NCI-H510A treated with DMSO at 0.1 percent for 48 hours (cell line): ENCODE results near the gene SPIRE1.
A peak's percentile ranks its signal among the peaks of the same experiment; 100 is the strongest.

ENCODE experiments used
- DNase-seq: peaks from one replicate; lab custom pipeline; 2025; lab: John Stamatoyannopoulos, UW

SPIRE1 gene

GRCh38 chr18:12443551-12443950 is 214.4 kb downstream of the SPIRE1 start:
- no peak for DNase-seq

DNA sequence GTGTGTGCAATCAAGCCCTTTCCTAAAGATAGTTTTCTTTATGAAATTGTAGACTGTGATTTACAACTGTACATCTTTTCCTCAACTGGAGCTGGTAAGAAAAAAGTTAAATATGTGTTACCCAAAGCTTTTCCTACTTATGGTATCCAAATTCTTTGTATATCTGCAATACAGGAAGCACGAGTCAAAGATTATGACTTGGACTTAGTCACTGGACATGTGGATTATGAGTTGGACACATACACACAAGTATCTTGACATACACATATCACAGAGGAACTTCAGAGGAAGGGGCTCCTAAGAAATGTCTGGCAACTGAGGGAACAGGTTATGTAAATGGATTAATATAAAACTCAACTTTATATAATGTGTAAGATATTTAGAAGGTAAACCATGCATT is 215.0 kb downstream of the SPIRE1 start:
- DNase-seq = no peak

- DNase-seq = no peak
Measured at GRCh38 chr18:12441475-12442034, 216.4 kb downstream of the SPIRE1 start.

DNA sequence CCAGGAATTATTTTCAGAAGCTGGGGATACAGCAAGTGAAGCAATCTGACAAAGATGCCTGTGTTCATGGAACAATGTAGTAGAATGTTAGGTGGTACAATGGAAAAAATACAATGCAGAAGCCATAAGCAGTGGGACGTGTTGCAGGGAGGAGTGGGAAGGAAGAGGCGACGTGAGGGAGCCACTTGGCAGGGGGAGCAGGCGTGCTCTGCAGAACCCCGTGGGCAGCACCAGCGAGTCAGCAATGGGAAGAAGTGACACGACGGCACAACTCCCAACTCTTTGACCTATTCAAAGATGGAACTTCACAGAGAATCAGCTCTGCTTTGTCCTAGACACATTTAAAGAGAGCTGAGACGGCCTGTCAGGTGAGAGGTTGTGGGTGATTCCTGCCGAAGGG is 219.7 kb downstream of the SPIRE1 start:
- no peak for DNase-seq

DNA sequence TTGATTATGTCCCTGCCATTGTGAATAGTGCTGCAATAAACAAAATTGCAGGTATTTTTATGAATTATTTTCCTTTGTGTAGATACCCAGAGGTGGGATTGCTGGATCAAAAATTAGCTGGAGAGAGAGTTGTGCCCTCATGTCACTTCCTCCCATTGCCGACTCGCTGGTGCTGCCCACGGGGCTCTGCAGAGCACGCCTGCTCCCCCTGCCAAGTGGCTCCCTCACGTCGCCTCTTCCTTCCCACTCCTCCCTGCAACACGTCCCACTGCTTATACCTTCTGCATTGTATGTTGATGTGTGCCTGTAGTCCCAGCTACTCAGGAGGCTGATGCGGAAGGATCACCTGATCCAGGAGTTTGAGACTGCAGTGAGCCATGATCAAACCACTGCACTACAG is 222.0 kb downstream of the SPIRE1 start:
- no peak for DNase-seq

GRCh38 chr18:12434541-12434929 is 223.4 kb downstream of the SPIRE1 start:
- DNase-seq = no peak

GRCh38 chr18:12433829-12434540 is 223.9 kb downstream of the SPIRE1 start:
- no peak for DNase-seq

DNA sequence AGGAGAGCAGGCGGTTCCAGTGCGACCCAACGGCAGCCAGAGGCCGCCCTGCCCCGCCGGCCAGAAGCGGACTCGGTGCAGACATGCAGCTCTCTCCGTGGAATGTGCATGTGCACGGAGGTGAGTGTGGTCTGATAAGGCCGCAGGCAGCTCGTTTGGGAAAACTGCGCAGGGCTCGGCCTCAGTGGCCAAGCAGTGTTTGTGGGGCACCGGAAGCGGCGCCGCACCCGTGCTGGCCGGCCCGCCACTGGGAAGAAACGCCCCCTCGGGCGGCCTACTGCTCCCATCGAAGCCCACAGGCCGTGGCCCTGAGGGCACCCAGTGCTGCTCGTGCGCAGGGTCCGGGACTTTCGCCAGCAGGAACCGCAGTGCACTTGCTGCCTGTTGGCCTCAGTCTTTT is 225.0 kb downstream of the SPIRE1 start:
- no peak for DNase-seq

GRCh38 chr18:12432196-12432595 is 225.7 kb downstream of the SPIRE1 start:
- no peak for DNase-seq

DNA sequence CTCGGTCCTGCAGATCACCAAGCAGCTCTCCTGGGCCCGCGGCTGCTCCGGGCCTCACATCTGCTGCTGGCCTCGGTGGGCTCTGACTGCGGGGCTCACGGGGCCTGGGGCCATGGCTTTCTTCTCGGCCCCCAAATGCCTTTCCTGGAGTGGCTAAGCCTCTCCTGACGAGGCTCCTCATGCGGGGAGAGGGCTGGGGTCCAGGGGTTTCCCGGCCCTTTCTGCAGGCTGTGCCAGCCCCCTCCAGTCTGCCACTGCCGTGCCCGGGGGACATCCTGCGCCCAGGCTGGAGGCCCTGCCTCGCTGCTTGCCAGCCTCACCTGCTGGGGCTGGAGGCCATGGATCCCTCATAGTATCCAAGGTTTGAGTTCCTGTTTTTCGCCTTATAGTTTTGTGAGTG is 226.3 kb downstream of the SPIRE1 start:
- no peak for DNase-seq

DNA sequence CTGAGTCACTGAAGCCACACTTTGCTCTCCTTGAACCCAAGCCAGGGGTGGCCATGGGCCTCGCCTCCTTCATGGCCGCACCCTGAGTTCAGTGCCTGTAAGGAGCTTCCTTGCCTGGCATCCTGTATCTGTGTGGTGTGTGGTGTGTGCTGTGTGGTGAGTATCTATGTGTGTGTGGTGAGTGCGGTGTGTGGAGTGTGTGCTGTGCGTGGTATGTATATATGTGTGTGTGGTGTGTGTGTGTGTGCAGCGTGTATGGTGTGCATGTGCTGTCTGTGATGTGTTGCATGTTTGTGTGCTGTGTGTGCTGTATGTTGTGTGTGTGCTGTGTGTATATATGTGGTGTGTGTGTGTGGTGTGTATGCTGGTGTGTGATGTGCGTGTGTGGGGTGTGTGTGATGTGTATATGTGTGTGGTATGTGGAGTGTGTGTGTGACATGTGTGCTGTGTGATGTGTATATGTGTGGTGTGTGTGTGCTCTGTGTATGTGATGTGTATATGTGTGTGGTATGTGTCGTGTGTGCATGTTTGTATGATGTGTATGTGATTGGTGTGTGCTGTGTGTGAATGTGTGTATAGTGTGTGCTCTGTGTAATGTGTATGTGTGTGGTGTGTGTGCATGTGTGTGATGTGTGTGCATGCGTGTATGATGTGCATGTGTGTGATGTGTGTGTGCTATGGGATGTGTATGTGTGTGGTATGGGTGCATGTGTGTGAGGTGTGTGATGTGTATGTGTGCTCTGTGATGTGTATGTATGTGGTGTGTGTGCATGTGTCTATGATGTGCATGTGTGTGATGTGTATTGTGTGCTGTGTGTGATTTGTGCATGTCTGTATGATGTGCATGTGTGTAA is 227.5 kb downstream of the SPIRE1 start:
- DNase-seq = no peak

DNA sequence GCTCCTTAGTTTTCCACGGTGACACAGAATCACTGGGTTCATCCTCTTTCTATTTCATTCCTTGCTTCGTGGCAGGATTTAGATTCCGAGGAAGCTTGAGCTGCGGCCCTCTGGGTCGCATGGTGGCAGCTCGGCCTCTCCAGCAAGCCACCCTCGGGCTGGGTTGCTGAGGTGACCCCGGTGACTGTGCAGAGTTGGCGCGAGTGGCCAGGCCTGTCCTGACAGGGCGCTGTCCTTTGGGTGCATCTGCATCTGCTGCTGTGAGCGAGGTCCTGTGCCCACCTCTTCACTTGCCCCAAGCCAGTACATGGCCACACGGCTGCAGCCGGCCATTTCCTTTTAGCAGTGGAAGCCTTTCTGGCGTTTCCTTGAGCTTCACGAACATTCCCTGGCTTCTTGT is 228.4 kb downstream of the SPIRE1 start:
- DNase-seq = no peak

DNA sequence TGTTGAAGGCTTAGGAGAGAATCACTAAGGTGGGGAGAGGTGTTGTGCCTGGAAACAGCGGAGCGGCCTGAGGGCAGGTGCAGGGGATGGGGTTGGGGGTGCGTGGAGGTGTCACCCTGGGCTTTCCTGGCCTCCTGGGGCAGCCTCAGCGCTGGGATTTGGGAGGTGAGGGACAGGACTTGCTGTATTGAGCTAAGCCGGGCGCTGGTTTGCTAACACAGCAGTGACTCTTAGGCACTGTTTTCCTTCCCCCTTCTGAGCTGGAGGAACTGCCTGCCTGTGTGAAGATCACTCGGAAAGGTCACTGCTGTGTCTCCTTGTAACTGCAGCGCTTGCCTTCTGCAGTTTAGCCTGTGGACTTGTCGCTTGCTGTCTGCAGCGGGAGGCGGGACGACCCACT is 229.0 kb downstream of the SPIRE1 start:
- DNase-seq = no peak

DNA sequence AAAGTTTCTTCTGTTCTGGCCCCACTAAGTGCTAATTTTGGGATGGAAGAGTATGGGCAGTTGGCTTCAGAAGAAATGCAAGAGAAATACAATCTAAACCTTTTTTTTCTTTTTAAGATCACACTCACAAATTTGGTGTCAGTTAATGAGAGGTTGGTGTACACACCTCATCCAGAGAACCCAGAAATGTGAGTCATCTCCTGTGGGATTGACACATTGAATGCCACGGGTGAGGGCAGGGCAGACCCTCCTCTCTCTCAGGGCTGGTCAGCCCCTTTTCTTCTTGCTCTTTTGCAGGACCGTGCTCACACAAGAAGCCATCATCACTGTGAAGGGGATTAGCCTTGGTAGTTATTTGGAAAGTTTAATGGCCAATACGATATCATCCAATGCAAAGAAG is 231.0 kb downstream of the SPIRE1 start:
- DNase-seq = no peak

- no peak for DNase-seq
Measured at GRCh38 chr18:12424252-12424651, 233.7 kb downstream of the SPIRE1 start.

GRCh38 chr18:12423820-12424219 is 234.1 kb downstream of the SPIRE1 start:
- DNase-seq = peak; percentile 6

- DNase-seq = no peak
Measured at GRCh38 chr18:12423393-12423792, 234.5 kb downstream of the SPIRE1 start.

DNA sequence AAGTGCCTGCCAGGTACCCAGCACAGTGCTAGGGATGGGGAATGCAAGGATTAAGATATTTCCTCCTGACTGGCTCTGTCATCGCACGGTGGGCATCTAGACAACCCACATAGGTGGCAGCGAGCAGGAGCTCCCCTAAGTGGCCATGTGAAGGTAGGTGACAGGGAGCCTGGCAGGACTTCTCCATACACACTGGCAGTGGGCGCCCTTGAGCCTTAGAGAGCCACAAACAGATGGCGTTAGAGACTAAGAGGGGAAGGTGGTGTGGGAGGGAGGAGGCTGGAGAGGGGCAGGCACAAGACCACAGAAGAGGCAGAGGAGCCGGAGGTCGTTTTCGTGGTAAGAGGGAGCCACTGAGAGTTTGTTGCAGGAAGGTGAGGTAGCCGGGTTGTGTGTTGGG is 235.0 kb downstream of the SPIRE1 start:
- DNase-seq = peak; percentile 12

DNA sequence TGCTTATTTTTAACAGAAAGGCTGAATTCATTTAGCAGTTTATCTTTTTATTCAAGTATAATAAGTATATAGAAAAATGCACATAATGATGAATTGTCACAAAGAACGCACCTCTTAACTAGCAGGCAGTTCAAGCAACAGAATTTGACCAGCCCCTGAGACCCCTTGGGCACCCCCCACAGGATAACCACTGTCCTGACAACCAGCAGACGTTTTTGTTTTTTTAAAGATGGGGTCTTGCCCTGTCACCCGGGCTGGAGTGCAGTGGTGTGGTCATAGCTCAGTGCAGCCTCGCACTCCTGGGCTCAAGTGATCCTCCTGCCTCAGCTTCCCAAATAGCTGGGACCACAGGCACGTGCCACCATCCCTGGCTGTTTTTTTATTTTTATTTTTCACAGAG is 236.2 kb downstream of the SPIRE1 start:
- no peak for DNase-seq

DNA sequence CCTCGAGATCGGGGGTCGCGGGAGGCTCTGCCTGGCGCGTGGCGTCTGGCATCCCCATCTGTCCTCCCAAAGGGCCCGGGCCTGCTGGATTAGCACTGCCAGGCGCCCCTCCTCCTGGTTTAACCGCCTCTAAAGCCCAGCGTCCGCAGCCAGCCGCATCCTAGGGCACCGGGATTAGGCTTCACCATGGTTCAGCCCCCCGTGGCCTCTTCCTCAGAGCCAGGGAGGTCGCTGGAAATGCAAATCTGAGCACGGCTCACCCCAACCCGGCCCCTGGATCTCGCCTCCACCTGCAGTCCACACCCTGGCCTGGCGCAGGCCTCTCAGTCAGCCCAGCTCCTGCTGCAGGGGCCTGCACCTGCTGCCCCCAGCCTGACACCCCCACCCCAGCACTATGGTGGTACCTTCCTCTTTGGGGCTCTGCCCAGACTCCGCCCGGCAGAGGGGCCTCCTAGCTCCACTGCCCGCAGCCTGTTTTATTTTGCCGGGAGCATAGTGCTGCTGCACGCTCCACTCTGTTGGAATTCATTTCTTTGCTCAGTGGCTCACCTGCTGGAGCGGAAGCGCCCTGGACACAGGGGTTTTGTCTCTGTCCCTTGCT is 237.0 kb downstream of the SPIRE1 start:
- peak; percentile 35 for DNase-seq

DNA sequence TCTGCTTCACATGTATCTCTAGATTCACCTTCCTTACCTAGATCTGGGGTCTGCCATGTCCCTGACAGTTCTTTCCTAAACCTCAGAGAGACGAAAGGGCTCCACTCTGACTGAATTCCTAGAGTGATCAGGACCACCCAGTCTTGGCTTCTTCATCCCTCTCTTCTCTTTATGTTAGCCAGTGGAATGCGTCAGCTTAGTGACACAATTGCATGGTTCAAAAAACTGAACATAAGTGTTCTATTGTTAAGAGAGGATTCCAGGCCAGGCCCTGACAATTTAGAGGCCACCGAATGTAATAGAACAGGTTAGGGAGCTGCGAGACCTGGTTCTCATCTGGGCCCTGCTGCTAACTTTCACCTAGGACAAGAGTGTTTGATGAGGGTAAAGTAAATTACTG is 240.2 kb downstream of the SPIRE1 start:
- DNase-seq = no peak

DNA sequence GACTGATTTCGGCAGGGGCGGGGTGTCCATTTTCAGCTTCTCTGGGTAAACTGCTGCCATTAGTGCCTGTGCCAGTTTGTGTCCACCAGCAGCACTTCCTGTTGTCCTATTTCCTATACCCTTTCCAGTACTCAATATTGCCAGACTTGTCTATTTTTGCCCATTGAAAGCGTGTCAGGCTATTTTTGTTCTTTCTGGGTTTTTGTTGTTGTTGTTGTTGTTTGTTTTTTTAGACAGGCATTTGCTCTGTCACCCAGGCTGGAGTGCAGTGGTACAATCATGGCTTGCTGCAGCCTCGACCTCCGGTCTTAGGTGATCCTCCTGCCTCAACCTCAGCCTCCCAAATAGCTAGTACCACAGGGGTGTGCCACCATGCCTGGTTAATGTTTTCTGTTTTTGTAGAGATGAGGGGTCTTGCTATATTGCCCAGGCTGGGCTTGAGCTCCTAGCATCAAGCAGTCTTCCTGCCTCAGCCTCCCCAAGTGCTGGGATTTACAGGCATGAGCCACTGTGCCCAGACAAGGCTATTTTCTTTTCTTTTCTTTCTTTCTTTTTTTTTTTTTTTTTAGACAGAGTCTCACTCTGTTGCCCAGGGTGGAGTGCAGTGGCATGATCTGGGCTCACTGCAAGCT is 241.7 kb downstream of the SPIRE1 start:
- no peak for DNase-seq
